OCI-LY1 (cell line): Measurements from ENCODE around the gene KLF4.

ENCODE experiments used
- CTCF ChIP-seq: fragments of 200-600 bp; sonication (generic), shearing (Covaris generic); IDR thresholded peaks from 2 replicates; pipeline ENCODE4 v1.5.1; 2017; ENCODE audit warnings: mild to moderate bottlenecking, antibody characterized with exemption, low read length, moderate library complexity, mixed read lengths
- EZH2 ChIP-seq: fragments of 200-600 bp; sonication (generic), shearing (Covaris generic); IDR thresholded peaks from 2 replicates; pipeline ENCODE4 v1.8.0; 2017; ENCODE audit warnings: borderline replicate concordance, mixed run types, mild to moderate bottlenecking, antibody characterized with exemption, low read length, moderate library complexity, mixed read lengths

GRCh38 chr9:107443786-107444185 lies 45.8 kb downstream of the KLF4 start:
- TF ChIP-seq EZH2 (no peak), CTCF (no peak)
